Tibial nerve (tissue), 4 donors: ENCODE results near the gene NCS1. TPM values are rescaled to one million over a fixed set of nuclear protein-coding genes. Genes with fewer than 3 reads are reported as not detected.
A peak's percentile ranks its signal among the peaks of the same experiment; 100 is the strongest.

ENCODE experiments used
- DNase-seq, 2 donors: peaks; one replicate each; pipeline ENCODE4 v3.0.0-alpha.2; 2019; ENCODE audit warnings: low spot score in 2 of 2
- H3K27ac ChIP-seq, 4 donors: fragments of 200-600 bp; sonication (generic) in 3 of 4; one replicate each; pipeline ENCODE4 v1.5.1; 2017 to 2019; ENCODE audit warnings: mild to moderate bottlenecking in 1 of 4
- H3K27me3 ChIP-seq, 2 donors: fragments of 200-600 bp; sonication (generic) in 1 of 2; one replicate each; pipeline versions ENCODE4 v1.5.1 to v1.6.0; 2017 to 2019
- H3K36me3 ChIP-seq, 3 donors: fragments of 200-600 bp; sonication (generic); one replicate each; pipeline ENCODE4 v1.5.1; 2018 to 2019
- H3K4me1 ChIP-seq, 4 donors: fragments of 200-600 bp; sonication (generic) in 3 of 4; one replicate each; pipeline ENCODE4 v1.5.1; 2017 to 2019
- H3K4me3 ChIP-seq, 4 donors: fragments of 200-600 bp; sonication (generic) in 3 of 4; one replicate each; pipeline ENCODE4 v1.5.1; 2017 to 2019; ENCODE audit warnings: mild to moderate bottlenecking in 1 of 4, moderate library complexity in 1 of 4
- H3K9me3 ChIP-seq, 4 donors: fragments of 200-600 bp; sonication (generic) in 3 of 4; one replicate each; pipeline ENCODE4 v1.5.1; 2017 to 2019
- EP300 ChIP-seq, 2 donors: sonication (generic); formaldehyde crosslinking; IDR thresholded peaks; one replicate each; pipeline ENCODE4 v1.6.1; 2017; ENCODE audit warnings: antibody characterized with exemption in 2 of 2, mild to moderate bottlenecking in 1 of 2
- POLR2A ChIP-seq, 2 donors: fragments of 450-650 bp; IDR thresholded peaks; one replicate each; pipeline ENCODE4 v1.6.1; 2017; ENCODE audit warnings: antibody characterized with exemption in 2 of 2, mild to moderate bottlenecking in 2 of 2, moderate library complexity in 2 of 2
- WGBS, 2 donors: methylation state at CpG; one replicate each; pipeline ENCODE4 v1.1.5; 2018; 5-methylcytosine and 5-hydroxymethylcytosine counted together
- total RNA-seq, 4 donors: library from RNA; depleted of rRNA; stranded (reverse); fragments of >200 nt; gene quantifications; one replicate each; pipeline ENCODE4 v1.1.0, GENCODE V29; 2016
- TF ChIP-seq, protein P1 (sequence below), 5 experiments: fragments of 200-600 bp in 3 of 5; fragments of 450-650 bp in 2 of 5; sonication (generic) in 3 of 5; IDR thresholded peaks; one replicate each; pipeline ENCODE4 v1.5.1; 2016 to 2019; ENCODE audit warnings: antibody characterized with exemption in 5 of 5, mild to moderate bottlenecking in 3 of 5, moderate library complexity in 2 of 5

The NCS1 gene
- total RNA-seq, 4 donors from 2014 or later = 5.7 to 10.7 (median 9.7) TPM

- Histone ChIP-seq H3K36me3 (no peaks in the 10 kb centered on the region), H3K4me1 (peaks cover 0 to 26% (median 0%) of the 10 kb centered on the region in 4 donors), H3K9me3 (no peaks in the 10 kb centered on the region), H3K27ac (no peak overlapping the region), H3K4me3 (no peak overlapping the region), H3K27me3 (peaks cover 0 to 5% of the 10 kb centered on the region in 2 donors)
- DNase-seq = peak; percentile 38 to 77
- TF ChIP-seq, protein P1, sequence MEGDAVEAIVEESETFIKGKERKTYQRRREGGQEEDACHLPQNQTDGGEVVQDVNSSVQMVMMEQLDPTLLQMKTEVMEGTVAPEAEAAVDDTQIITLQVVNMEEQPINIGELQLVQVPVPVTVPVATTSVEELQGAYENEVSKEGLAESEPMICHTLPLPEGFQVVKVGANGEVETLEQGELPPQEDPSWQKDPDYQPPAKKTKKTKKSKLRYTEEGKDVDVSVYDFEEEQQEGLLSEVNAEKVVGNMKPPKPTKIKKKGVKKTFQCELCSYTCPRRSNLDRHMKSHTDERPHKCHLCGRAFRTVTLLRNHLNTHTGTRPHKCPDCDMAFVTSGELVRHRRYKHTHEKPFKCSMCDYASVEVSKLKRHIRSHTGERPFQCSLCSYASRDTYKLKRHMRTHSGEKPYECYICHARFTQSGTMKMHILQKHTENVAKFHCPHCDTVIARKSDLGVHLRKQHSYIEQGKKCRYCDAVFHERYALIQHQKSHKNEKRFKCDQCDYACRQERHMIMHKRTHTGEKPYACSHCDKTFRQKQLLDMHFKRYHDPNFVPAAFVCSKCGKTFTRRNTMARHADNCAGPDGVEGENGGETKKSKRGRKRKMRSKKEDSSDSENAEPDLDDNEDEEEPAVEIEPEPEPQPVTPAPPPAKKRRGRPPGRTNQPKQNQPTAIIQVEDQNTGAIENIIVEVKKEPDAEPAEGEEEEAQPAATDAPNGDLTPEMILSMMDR (IDR thresholded peaks at IDR 0.05) = no peak
- TF ChIP-seq EP300 (IDR thresholded peaks at IDR 0.05) = peak in 1 of 2 donors; percentile 15
- no peak for TF ChIP-seq POLR2A (IDR thresholded peaks at IDR 0.05)
- WGBS, 2 donors = 77 to 82% methylated on average over 5 of the region's 5 CpGs
Measured at GRCh38 chr9:130240410-130241197, 68.4 kb downstream of the NCS1 start.

- peaks cover 0 to 5% of the 10 kb centered on the region in 2 donors for H3K27me3 ChIP-seq
- TF ChIP-seq POLR2A (IDR thresholded peaks at IDR 0.05) (no peak), EP300 (IDR thresholded peaks at IDR 0.05) (no peak)
- TF ChIP-seq, protein P1 (IDR thresholded peaks at IDR 0.05) = no peak
- no peak overlapping the region for H3K4me3 ChIP-seq
- 92 to 96% methylated on average over 1 of the region's 1 CpG for WGBS, 2 donors
- no peak overlapping the region for H3K27ac ChIP-seq
- no peaks in the 10 kb centered on the region for H3K36me3 ChIP-seq
- DNase-seq = no peak
- peaks cover 0 to 20% (median 0%) of the 10 kb centered on the region in 4 donors for H3K4me1 ChIP-seq
- H3K9me3 ChIP-seq = no peaks in the 10 kb centered on the region
Measured at GRCh38 chr9:130241198-130241535, 69.0 kb downstream of the NCS1 start.

DNA sequence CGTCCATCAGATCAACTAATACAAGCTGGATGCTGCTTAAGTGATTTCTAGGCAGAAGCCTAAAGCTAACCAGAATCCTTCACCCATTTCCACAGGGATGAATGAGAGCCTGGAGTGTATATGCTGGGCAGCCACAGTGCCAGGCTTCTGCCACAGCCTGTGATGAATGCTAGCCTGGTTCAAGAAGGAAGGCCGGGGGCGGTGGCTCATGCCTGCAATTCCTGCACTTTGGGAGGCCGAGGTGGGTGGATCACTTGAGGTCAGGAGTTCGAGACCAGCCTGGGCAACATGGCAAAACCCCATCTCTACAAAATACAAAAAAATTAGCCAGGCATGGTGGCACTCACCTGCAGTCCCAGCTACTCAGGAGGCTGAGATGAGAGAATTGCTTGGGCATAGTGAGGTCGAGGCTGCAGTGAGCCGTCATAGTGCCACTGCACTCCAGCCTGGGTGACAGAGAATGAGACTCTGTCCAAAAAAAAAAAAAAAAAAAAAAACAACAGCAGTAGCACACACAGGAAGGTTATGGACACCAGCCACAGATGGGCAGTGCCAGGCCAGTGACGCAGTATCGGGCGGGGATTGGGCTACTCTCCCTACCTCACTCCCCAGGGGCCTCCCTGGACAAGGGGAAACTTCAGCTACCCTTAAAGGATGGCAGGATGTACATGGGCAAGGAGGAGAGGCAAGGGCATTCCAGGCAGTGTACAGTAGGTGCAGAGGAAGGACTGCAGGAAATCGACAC, 70.2 kb downstream of the NCS1 start:
- H3K27me3 ChIP-seq = peaks cover 0 to 5% of the 10 kb centered on the region in 2 donors
- WGBS, 2 donors = 71 to 78% methylated on average over 11 of the region's 11 CpGs
- H3K27ac ChIP-seq = no peak overlapping the region
- no peaks in the 10 kb centered on the region for H3K9me3 ChIP-seq
- H3K4me3 ChIP-seq = no peak overlapping the region
- TF ChIP-seq, protein P1 (IDR thresholded peaks at IDR 0.05) = no peak
- TF ChIP-seq POLR2A (IDR thresholded peaks at IDR 0.05) (no peak), EP300 (IDR thresholded peaks at IDR 0.05) (no peak)
- DNase-seq = no peak
- H3K36me3 ChIP-seq = no peaks in the 10 kb centered on the region
- H3K4me1 ChIP-seq = peaks cover 0 to 14% (median 0%) of the 10 kb centered on the region in 4 donors

DNA sequence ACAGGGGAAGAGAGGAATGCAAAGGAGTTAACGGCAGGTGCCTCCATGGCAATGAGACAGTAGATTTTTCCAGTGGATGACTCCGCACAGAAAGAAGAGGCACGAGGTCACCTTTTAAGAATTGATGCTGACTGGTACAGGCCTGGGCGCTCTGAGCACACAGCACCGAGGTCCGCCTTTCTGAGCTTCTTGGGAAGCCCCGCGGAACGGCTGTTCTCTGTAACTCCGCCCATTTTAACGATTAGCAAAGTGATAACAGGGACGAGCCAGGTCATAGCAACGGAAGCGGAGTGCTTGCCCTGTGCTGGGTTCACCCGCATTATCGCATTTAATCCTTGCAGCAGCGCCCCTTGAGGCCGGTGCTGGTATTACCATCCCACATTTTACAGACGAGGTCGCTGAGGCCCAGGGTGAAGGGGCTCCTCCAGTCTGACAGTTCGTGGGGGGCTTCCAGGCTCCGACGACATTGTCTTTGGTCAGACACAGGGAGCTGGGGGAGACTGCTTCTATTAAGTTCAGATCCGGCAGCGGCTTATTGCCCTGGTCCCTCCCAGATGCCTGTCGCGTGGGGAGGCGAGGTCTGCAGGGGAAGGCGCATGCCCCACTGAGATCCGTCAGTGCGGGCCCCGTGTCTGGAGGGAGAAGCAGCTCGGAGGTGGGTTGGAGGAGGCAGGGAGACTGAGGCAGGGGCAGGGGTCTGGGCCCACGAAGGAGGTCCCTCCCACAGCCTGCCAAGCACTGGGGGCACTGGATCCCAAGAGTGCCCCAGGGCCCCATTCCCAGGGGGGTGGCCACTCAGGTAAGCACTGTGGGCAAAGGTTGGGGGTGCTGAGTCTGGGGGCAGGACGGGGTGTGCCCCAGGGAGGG, 71.0 kb downstream of the NCS1 start:
- no peak for TF ChIP-seq EP300 (IDR thresholded peaks at IDR 0.05)
- TF ChIP-seq, protein P1 (IDR thresholded peaks at IDR 0.05) = peak; percentile 90 to 97 (median 93)
- no peak for TF ChIP-seq POLR2A (IDR thresholded peaks at IDR 0.05)
- peaks cover 0 to 5% of the 10 kb centered on the region in 2 donors for H3K27me3 ChIP-seq
- H3K27ac ChIP-seq = no peak overlapping the region
- peaks cover 0 to 14% (median 0%) of the 10 kb centered on the region in 4 donors for H3K4me1 ChIP-seq
- 22 to 30% methylated on average over 27 to 32 of the region's 35 CpGs for WGBS, 2 donors
- peak; percentile 74 to 93 for DNase-seq
- no peaks in the 10 kb centered on the region for H3K9me3 ChIP-seq
- H3K4me3 ChIP-seq = peak overlapping the region in 1 of 4 donors; percentile 16
- H3K36me3 ChIP-seq = no peaks in the 10 kb centered on the region
